Activated CD4-positive, alpha-beta T cell treated with anti-CD3 and anti-CD28 coated beads for 36 hours (primary cell): Measurements from ENCODE around the gene ATP1A1. TPM values are rescaled to one million over a fixed set of nuclear protein-coding genes. Genes with fewer than 3 reads are reported as not detected.
A peak's percentile ranks its signal among the peaks of the same experiment; 100 is the strongest.

Experiments
- ATAC-seq: fragments of 200-7000 bp; cut with Tn5 transposase; one replicate; pipeline ENCODE4 v1.10.0; 2021; ENCODE audit warnings: mild to moderate bottlenecking, moderate library complexity
- CTCF ChIA-PET: fragments of 350-600 bp; sonication (Branson Sonifier 250); formaldehyde crosslinking; loops from one replicate; lab custom pipeline; 2021; ENCODE audit warnings: antibody characterized with exemption; lab: Charles Lee
- POLR2A ChIA-PET: fragments of 350-600 bp; sonication (Branson Sonifier 250); formaldehyde crosslinking; loops from one replicate; lab custom pipeline; 2021; ENCODE audit warnings: antibody characterized with exemption, inconsistent platforms; lab: Charles Lee
- DNase-seq: peaks from one replicate; pipeline ENCODE4 v3.0.0-alpha.2; 2020
- H3K27ac Mint-ChIP-seq: one replicate; pipeline ENCODE4 v1.8.0; 2021; ENCODE audit warnings: mixed read lengths
- H3K27me3 Mint-ChIP-seq: one replicate; pipeline ENCODE4 v1.8.0; 2021; ENCODE audit warnings: mixed read lengths
- H3K36me3 Mint-ChIP-seq: one replicate; pipeline ENCODE4 v1.8.0; 2021; ENCODE audit warnings: low read depth, mixed read lengths
- H3K4me1 Mint-ChIP-seq: one replicate; pipeline ENCODE4 v1.8.0; 2021; ENCODE audit warnings: mixed read lengths
- H3K4me3 Mint-ChIP-seq: one replicate; pipeline ENCODE4 v1.8.0; 2021; ENCODE audit warnings: mild to moderate bottlenecking, moderate library complexity, mixed read lengths
- H3K9me3 Mint-ChIP-seq: one replicate; pipeline ENCODE4 v1.8.0; 2021; ENCODE audit warnings: low read depth, mixed read lengths
- intact Hi-C, 2 experiments: fragments of 100-400 bp; cut with DNase I in 1 of 2; cut with micrococcal nuclease in 1 of 2; formaldehyde crosslinking; loops; one replicate each; pipeline versions ENCODE4 v1.14.2 to v1.15.1; 2022 to 2024; cut with DNase I, micrococcal nuclease
- total RNA-seq, 2 experiments: library from RNA; stranded (reverse); gene quantifications; one replicate each; pipeline ENCODE4 v1.2.3, GENCODE V29; 2021

The ATP1A1 gene
- total RNA-seq, 2 experiments from 2014 or later, result 247 to 257 TPM

DNA sequence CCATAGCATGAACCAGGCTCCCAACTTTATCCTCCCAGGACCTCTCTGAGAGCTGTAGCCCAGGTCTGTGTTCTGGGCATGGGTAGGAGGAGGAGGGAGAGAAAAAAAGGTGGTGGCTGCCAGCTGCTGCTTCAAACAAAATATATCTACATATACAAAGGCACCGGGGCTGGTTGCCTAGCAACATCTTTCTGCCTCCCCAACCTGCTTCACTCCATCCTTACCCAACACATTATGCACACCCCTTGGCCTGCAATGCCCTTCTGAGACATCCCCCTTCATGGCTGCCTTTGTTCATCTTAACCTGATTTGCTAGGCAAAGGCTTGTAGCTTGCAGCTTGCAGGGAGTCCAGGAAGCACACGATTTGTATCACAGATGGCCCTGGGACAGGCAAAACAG lies 27.2 kb upstream of the ATP1A1 start:
- ChIA-PET POLR2A (no interaction called here), CTCF (no interaction called here)
- Mint-ChIP-seq H3K4me3 (no peak overlapping the region), H3K36me3 (no peaks in the 10 kb centered on the region), H3K9me3 (peaks cover 4% of the 10 kb centered on the region), H3K4me1 (peaks cover 65% of the 10 kb centered on the region), H3K27me3 (no peaks in the 10 kb centered on the region), H3K27ac (peak overlapping the region; percentile 43)
- ATAC-seq (peak; percentile 50), DNase-seq (peak; percentile 44)
- intact Hi-C loops, result no loop called here

DNA sequence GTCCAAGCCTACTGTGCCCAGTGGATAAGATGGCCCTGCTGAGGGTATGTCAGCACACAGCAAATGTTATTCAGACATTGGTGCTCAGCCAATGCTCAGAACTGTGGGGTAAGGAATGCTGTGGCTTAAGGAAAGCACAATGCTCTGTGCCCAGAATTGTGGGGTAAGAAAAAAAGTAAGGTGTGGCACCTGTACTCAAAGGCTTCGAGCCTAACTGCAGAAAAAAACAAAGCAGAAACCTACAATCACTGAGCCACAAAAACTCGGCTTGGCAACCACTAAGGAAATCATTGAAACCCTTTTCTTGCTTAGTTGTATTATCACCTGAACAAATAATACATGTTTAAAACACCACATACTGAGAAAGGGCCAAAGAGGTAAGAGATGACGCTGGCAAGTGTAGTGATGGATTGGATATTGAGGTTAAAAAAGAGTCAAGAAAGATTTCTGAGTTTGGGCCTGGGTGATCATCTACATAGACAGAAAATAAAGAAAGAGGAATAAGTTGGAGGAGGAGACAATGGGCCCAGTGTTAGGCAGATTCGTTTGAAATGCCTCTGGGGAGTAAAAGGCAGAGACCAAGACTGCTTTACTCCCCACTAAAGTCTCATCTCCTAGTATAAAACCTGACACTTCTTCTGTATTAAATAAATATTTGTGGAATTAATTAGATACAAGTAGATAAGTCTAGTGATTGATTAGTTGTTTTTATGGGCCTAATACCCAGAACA lies 25.9 kb upstream of the ATP1A1 start:
- H3K27ac Mint-ChIP-seq, result peak overlapping the region; percentile 8
- peaks cover 4% of the 10 kb centered on the region for H3K9me3 Mint-ChIP-seq
- ChIA-PET CTCF (no interaction called here), POLR2A (no interaction called here)
- no peaks in the 10 kb centered on the region for H3K36me3 Mint-ChIP-seq
- DNase-seq (no peak), ATAC-seq (no peak)
- peaks cover 74% of the 10 kb centered on the region for H3K4me1 Mint-ChIP-seq
- H3K27me3 Mint-ChIP-seq, result no peaks in the 10 kb centered on the region
- no peak overlapping the region for H3K4me3 Mint-ChIP-seq
- intact Hi-C loops, result no loop called here

DNA sequence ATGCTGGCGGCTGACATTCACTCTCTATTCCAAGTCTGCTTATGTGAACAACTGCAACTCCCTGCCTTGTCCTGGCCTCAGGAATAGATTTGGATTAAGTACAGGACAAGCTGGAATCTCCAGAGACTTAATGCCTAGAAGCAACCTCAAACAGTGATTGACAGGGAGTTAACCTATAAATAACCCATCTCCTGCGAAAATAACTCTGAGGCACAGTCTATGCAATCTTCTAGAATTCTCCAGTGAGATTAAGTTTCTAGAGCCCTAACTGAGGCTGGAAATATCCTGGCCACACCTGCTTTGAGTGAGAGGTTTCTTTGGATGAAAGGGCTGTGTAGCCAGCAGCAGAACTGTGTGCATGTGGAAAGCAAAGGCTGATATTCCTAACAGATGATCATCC lies 25.3 kb upstream of the ATP1A1 start:
- intact Hi-C loops, result no loop called here
- Mint-ChIP-seq H3K27ac (no peak overlapping the region), H3K9me3 (peaks cover 4% of the 10 kb centered on the region), H3K36me3 (no peaks in the 10 kb centered on the region), H3K4me1 (peaks cover 76% of the 10 kb centered on the region), H3K4me3 (no peak overlapping the region), H3K27me3 (no peaks in the 10 kb centered on the region)
- DNase-seq (no peak), ATAC-seq (no peak)
- ChIA-PET POLR2A (no interaction called here), CTCF (no interaction called here)

DNA sequence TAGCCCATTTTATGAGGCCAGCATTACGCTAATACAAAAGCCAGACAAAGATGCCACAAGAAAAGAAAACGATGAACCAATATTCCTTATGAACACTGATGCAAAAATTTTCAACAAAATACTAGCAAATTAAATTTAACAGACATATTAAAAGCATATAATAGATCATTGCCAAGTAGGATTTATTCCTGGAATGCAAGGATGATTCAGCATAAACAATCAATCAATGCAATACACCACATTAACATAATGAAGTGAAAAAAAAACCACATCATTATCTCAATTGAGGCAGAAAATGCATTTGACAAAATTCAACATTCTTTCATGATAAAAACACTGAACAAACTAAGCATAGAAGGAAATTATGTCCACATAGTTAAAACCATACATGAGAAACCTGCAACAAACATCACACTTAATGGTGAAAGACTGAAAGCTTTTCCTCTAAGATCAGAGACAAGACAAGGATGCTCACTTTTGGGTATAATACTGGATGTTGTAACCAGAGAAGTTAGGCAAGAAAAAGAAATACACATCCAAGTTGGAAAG lies 22.9 kb upstream of the ATP1A1 start:
- intact Hi-C loops, result no loop called here
- H3K27me3 Mint-ChIP-seq, result no peaks in the 10 kb centered on the region
- H3K4me1 Mint-ChIP-seq, result peaks cover 62% of the 10 kb centered on the region
- POLR2A ChIA-PET, result no interaction called here
- DNase-seq (no peak), ATAC-seq (no peak)
- H3K9me3 Mint-ChIP-seq, result peaks cover 4% of the 10 kb centered on the region
- no peak overlapping the region for H3K27ac Mint-ChIP-seq
- H3K36me3 Mint-ChIP-seq, result no peaks in the 10 kb centered on the region
- CTCF ChIA-PET, result interaction anchor here (0.6 kb wide), 1 partner anchor 151 kb away, joined by 3 read pairs; no protein-coding TSS in a partner anchor
- no peak overlapping the region for H3K4me3 Mint-ChIP-seq

DNA sequence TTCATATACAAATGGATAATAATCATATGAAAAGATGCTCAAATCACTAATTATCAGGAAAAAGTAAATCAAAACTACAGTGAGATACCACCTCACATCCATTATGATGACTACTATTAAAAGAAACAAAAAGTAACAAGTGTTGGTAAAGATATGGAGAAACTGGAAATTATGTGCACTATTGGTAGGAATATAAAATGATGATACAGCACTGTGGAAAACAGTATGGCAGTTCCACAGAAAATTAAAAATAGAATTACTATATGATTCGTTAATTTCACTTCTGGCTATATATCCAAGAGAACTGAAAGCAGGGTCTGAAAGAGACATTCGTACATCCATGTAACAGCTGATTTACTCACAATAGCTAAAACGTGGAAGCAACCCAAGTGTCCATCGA lies 21.1 kb upstream of the ATP1A1 start:
- CTCF ChIA-PET, result interaction anchor here (0.6 to 1.0 kb wide), 2 partner anchors 135 to 202 kb away, joined by 3 read pairs; no protein-coding TSS in a partner anchor
- Mint-ChIP-seq H3K36me3 (no peaks in the 10 kb centered on the region), H3K27me3 (no peaks in the 10 kb centered on the region), H3K9me3 (peaks cover 4% of the 10 kb centered on the region), H3K27ac (no peak overlapping the region), H3K4me1 (peaks cover 53% of the 10 kb centered on the region), H3K4me3 (peak overlapping the region; percentile 27)
- POLR2A ChIA-PET, result no interaction called here
- intact Hi-C loops, result loop anchor here (1.0 kb wide), 1 partner anchor 26 kb away; no protein-coding TSS in a partner anchor
- ATAC-seq (peak; percentile 17), DNase-seq (no peak)

DNA sequence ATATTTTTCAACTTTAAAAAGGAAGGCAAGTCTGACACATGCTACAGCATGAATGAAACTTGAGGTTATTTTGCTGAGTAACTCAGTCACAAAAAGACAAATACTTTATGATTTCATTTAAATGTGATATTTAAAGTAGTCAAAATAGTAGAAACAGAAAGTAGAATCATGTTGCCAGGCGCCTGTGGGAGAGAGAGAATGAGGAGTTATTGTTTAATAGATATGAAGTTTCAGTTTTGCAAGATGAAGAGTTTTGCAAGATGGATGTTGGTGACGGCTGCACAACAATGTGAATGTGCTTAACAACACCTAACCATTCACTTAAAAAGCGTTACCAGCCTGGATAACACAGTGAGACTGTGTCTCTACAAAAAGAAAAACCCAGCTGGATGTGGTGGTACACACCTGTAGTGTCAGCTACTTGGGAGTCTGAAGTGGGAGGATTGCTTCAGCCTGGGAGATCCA lies 20.7 kb upstream of the ATP1A1 start:
- Mint-ChIP-seq H3K36me3 (no peaks in the 10 kb centered on the region), H3K4me3 (peak overlapping the region; percentile 27), H3K27me3 (no peaks in the 10 kb centered on the region), H3K4me1 (peaks cover 52% of the 10 kb centered on the region), H3K27ac (peak overlapping the region; percentile 29), H3K9me3 (peaks cover 4% of the 10 kb centered on the region)
- intact Hi-C loops, result loop anchor here (1.0 kb wide), 1 partner anchor 26 kb away; no protein-coding TSS in a partner anchor
- CTCF ChIA-PET, result interaction anchor here (0.6 to 1.0 kb wide), 2 partner anchors 136 to 202 kb away, joined by 3 read pairs; no protein-coding TSS in a partner anchor
- ATAC-seq, result peak; percentile 80
- POLR2A ChIA-PET, result no interaction called here
- peak; percentile 47 for DNase-seq

DNA sequence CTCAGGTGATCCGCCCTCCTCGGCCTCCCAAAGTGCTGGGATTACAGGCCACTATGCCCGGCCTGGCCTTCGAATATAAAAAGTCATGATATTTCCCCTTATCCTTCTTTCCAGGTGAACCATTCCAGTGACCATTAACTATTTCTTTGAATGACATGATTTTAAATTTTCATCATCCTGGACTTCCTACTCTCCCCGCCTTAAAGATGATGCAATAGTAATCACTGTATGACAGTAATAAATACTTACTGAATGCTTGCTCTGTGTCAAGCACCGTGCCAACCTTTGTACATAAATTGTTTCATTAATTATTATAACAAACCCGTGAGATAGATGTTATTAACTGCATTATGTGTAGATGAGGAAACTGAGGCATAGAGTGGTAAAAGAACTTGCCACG lies 19.9 kb upstream of the ATP1A1 start:
- H3K36me3 Mint-ChIP-seq, result no peaks in the 10 kb centered on the region
- H3K4me1 Mint-ChIP-seq, result peaks cover 45% of the 10 kb centered on the region
- intact Hi-C loops, result no loop called here
- peaks cover 4% of the 10 kb centered on the region for H3K9me3 Mint-ChIP-seq
- ChIA-PET POLR2A (no interaction called here), CTCF (no interaction called here)
- ATAC-seq (no peak), DNase-seq (no peak)
- H3K27me3 Mint-ChIP-seq, result no peaks in the 10 kb centered on the region
- no peak overlapping the region for H3K4me3 Mint-ChIP-seq
- H3K27ac Mint-ChIP-seq, result peak overlapping the region; percentile 57

DNA sequence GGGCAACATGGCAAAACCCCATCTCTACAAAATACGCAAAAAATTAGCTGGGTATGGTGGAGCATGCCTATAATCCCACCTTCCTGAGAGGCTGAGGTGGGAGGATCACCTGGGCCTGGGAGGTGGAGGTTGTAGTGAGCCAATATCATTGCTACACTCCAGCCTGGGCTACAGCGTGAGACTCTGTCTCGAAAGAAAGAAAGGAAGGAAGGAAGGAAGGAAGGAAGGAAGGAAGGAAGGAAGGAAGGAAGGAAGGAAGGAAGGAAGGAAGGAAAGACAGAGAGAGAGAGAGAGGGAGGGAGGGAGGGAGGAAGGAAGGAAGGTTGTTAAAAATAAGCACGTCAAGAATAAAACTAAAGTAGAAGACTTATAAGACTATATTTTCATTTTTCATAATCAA lies 17.0 kb upstream of the ATP1A1 start:
- H3K4me1 Mint-ChIP-seq, result peaks cover 40% of the 10 kb centered on the region
- no peaks in the 10 kb centered on the region for H3K9me3 Mint-ChIP-seq
- no peak overlapping the region for H3K4me3 Mint-ChIP-seq
- peak overlapping the region; percentile 38 for H3K27ac Mint-ChIP-seq
- H3K36me3 Mint-ChIP-seq, result no peaks in the 10 kb centered on the region
- ATAC-seq (no peak), DNase-seq (no peak)
- H3K27me3 Mint-ChIP-seq, result no peaks in the 10 kb centered on the region
- POLR2A ChIA-PET, result no interaction called here
- intact Hi-C loops, result no loop called here
- CTCF ChIA-PET, result interaction anchor here (1.0 to 1.6 kb wide), 2 partner anchors 20 to 129 kb away, joined by 4 to 5 read pairs; no protein-coding TSS in a partner anchor

DNA sequence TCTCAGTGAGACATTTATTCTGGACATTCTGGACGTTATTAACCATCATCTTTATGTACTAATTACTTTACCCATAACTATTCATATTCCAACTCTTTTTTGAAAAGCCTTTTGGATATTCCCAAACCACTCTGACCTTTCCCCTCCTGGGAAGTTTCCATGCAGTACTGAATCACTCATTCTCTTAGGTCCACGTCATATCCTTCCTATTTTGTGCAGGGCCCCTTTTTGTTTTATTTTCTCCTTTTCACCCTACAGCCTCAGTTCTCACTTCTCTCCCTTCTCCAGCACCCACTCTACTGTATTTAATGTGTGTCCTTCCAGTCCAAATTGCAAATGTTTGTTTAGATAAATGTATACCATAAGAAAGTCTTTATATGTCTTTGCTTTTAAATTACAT lies 16.4 kb upstream of the ATP1A1 start:
- CTCF ChIA-PET, result interaction anchor here (1.6 to 1.9 kb wide), 2 partner anchors 10 to 129 kb away, joined by 5 read pairs; no protein-coding TSS in a partner anchor
- POLR2A ChIA-PET, result no interaction called here
- no peak overlapping the region for H3K27ac Mint-ChIP-seq
- no peaks in the 10 kb centered on the region for H3K9me3 Mint-ChIP-seq
- H3K4me1 Mint-ChIP-seq, result peaks cover 34% of the 10 kb centered on the region
- no peaks in the 10 kb centered on the region for H3K27me3 Mint-ChIP-seq
- intact Hi-C loops, result no loop called here
- H3K36me3 Mint-ChIP-seq, result no peaks in the 10 kb centered on the region
- no peak for ATAC-seq
- DNase-seq, result no peak
- H3K4me3 Mint-ChIP-seq, result no peak overlapping the region

DNA sequence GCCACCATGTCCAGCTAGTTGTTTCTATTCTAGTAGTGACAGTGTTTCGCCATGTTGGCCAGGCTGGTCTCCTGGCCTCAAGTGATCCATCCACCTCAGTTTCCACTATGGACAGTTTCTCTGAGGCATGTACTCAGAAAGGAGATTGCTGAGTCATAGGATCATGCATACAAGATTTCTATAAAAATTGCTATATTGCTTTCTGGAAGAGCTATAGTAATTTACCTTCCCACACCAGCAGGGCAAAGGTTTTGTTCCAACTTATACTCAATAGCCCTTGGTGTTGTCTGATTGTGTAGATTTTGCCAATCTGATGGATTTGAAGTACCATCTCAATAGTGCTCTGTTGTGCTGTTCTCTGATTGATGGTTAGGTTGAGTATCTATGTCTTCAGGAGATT lies 15.6 kb upstream of the ATP1A1 start:
- Mint-ChIP-seq H3K4me3 (no peak overlapping the region), H3K9me3 (no peaks in the 10 kb centered on the region), H3K4me1 (peaks cover 26% of the 10 kb centered on the region), H3K27me3 (no peaks in the 10 kb centered on the region), H3K27ac (no peak overlapping the region), H3K36me3 (no peaks in the 10 kb centered on the region)
- ATAC-seq (no peak), DNase-seq (no peak)
- ChIA-PET CTCF (interaction anchor here (0.6 to 2.1 kb wide), 4 partner anchors 10 to 128 kb away, joined by 3 to 6 read pairs (median 4); no protein-coding TSS in a partner anchor), POLR2A (no interaction called here)
- intact Hi-C loops, result no loop called here

DNA sequence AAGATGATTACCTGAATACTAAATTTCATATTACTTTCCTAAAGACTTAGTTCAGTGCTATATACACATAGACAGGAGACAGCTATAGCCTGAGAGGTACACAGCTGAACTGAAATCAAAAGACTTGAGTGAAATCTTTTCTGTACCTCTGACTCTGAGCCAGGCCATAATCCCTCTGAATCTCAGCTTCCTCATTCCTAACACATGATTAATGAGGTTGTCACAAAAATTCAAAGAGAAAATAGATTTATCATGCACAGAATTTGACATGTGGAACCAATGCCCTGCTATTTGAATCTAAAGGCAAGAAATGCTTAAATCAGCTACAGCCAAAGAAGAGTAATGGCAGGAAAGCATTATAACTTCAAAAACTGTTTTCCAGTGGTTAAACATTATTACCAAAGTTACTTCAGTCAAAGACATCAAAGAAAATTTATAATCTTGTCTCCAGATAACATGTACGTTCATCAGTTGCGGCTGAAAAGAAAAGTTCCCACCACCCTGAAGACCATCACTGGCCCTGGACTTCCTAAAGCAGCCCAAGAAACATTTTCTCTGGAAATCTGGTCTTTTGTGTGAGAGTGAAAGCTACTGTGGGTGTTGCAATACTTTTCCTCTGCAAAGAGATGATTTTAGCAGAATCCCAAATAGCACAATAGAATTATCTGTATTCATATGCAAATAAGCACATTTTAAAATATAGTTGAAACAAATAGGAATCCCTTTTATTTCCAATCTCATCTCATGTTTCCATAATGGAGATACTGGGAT lies 13.8 kb upstream of the ATP1A1 start:
- ChIA-PET CTCF (interaction anchor here (0.7 to 2.1 kb wide), 4 partner anchors 17 to 540 kb away, joined by 3 to 6 read pairs (median 4); no protein-coding TSS in a partner anchor), POLR2A (no interaction called here)
- no peak for ATAC-seq
- intact Hi-C loops, result no loop called here
- Mint-ChIP-seq H3K4me1 (peaks cover 20% of the 10 kb centered on the region), H3K36me3 (no peaks in the 10 kb centered on the region), H3K27me3 (no peaks in the 10 kb centered on the region), H3K9me3 (no peaks in the 10 kb centered on the region), H3K27ac (no peak overlapping the region), H3K4me3 (no peak overlapping the region)
- no peak for DNase-seq
